NCI-H146 (cell line): ENCODE measurements around the gene PPDPF.

Experiments
- DNase-seq: peaks from one replicate; lab custom pipeline; 2025; lab: John Stamatoyannopoulos, UW

PPDPF gene, protein sequence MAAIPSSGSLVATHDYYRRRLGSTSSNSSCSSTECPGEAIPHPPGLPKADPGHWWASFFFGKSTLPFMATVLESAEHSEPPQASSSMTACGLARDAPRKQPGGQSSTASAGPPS

DNA sequence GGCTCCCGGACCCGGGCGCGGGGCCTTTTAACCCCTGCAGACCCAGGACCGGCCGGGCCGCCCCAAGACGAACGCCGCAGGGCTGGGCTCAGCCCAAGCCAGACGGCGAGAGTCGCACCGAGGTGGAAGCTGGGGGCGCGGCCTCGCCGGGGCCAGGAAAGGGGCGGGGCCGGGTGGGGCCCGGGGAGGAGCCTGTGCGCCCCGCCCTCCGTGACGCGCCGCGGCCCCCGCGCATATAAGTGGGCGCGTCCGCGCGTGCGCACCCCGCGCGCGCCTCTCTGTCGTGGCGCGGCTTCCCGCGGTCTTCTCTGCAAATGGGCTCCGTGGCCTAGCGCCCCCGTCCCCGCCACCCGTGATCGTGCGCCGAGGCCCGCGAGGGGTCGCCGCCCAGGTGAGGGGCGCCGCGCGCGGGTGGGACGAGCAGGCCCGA lies at the start of gene PPDPF:
PPDPF (plus strand) TSS at position 262 of the 430 bp plus-strand sequence. CDS start 544 bp downstream, outside the sequence.
- peak; percentile 84 for DNase-seq

DNA sequence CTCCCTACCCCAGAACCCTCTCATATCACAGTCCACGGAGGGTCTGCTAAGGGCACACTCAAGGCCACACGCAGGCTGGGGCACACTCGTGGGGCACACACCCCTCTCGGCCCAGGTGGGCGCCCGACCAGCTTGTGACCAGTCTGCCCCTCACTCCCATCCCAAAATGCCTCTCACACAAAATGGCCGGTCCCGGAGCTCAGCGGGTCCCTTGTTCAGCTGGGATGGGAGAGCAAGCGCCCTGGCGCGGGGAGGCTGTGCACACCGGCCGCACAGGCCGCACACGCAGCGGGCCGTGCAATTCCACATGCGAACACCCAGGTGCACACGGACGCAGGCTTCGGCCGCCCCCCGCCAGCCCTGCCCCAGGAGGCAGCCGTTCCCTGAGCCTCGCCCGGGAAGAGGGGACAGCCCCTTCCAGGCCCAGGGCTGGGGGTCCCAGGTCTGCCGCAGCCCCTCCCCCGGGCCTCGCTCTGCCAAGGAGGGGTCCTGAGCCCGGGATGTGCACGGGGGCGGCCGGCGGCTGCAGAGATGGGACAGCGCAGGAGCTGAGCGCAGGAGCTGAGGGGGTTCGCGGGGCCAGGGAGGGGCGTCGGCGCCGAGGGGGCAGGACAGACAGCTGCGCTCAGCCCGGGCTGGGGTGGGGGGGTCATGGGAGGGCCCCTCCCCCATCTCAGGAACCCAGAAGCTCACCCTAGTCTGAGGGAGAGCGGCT lies 49.4 kb upstream of the PPDPF start:
- no peak for DNase-seq

DNA sequence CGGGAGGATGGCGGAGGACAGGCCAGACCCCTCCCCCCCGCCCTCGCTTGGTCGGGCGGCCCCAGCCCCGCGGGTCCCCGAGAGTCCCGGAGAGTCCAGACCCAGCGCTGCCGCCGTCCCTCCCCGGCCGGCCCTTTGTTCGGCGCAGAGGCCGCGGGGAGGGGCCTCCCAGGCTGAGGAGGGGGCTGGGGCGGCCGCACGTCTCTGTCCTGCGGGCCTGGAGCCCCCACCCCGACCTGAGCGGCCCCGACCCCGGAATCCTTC lies 48.9 kb upstream of the PPDPF start:
- no peak for DNase-seq

DNA sequence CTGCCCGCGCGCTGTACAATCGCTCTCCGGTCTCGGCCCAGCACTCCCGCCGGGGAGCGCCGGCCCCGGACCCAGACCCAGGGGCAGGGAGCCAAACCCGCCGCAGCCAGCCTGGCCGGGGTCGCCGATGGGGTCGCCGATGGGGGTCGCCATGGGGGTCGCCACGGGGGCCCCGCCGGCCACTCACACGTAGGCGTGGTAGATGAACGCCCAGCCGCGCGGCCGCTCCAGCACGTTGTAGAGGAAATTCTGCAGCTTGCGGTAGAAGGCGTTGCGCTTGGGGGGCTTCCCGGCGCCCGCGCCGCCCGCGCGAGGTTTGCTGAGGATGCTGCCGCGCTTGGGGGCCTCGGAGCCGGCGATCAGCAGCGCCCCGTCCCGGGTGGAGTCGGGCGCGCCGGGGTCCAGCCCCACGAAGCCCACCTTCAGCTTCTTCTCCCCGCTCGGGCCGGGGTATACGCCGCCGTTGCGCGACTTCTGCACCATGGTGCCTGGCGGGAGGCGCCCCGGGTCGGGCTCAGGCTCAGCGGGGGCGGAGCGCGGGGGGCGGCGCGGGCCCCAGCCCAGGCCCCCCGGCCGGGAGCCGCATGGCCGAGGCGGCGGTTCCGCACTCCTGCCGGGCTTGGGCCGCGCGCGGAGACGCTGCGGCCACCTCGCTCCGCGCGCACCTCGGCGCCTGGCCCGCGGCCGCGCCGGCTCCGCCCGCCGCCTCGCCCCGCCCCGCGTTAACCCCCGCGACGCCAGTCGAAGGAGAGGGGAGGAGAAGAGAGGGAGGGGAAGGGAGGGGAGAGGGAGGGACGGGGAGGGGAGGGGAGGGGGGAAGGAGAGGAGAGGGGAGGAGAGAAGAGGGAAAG lies 48.4 kb upstream of the PPDPF start, which contains the start of gene KCNQ2:
KCNQ2 (minus strand) TSS at position 675 of the 851 bp plus-strand sequence; CDS start at position 483, 192 bp downstream.
- peak; percentile 27 for DNase-seq

DNA sequence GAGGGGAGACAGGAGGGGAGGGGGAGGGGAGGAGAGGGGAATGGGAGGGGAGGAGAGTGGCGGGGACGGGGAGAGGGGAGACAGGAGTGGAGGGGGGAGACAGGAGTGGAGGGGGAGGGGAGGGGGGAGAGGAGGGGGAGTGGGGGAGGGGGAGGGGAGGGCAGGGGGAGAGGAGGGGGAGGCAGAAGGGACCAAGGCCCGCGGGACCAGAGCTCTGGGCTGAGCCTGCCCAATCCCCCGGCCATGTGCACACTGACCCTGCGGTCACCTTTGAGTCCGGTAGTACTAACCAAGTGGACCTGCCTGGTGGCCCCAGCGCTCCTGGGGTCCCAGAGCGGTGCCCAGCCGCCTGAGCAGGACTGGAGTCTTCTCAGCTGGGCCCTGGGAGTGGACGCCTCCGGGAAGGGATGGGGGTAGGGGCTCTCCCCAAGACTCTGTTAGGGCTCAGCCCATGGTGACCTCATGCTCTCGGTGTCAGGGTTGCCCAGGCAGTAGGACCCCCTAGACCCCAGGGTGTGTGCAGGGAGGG lies 47.6 kb upstream of the PPDPF start:
- DNase-seq = no peak

DNA sequence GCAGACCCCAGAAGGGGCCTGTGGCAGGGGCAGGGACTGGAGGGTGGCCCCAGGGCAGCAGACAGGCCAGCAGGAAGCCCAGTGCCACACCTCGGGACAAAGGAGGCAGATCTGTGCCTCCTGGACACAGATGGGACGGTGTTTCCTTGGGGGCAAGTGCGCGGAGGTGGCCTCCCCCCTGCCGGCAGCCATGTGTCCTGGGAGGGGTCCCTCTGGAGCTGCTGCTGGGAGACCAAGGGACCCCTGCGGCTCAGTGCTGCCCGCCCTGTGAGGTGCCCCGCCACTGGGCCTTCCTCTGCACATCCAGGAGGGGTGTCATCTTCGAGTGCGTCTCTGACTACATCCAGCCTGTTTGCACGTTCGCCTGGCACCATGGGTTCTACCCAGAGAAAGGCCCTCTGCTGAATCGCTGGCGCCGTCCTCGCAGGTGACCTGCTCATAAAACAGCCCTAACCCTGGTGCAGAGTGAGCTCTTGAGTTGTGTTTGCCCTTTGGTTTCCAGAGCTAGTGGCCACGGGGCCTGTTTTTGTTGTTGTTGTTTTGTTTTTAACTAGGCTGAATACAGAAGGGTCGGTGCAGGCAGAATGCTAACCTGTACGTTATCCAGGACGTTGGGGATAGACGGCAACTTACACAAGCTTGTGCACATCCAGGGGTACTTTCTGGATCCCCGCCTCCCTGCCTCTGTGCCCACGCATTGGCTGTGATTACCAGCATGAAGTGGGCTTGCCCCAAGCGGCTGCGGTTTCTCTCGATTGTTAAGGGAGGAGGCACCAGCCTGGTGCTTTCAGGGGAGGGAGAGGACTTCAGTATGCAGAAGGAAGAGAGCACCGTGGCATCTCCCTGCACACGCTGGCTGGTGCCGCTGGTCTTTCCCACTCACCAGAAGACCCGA lies 46.8 kb upstream of the PPDPF start:
- DNase-seq = no peak

DNA sequence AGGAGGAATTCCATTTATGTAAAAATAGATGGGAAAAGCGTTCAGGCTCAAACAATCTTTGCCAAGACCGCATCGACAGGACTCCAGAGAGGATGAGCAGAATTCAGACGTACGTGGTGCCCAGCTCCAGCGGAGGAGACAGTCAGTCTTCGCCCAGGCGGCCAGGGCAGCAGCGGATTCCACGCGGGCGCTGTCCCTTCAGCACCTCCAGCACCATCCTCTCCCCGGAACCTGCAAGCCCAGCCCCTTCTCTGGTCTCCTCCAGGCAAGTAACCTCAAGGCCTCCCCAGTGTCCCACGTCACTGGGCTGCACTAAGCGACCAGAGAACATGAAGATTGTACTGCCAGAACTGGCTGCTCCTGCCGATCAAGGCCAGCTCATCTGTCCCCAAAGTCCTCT lies 45.4 kb upstream of the PPDPF start:
- DNase-seq = no peak

DNA sequence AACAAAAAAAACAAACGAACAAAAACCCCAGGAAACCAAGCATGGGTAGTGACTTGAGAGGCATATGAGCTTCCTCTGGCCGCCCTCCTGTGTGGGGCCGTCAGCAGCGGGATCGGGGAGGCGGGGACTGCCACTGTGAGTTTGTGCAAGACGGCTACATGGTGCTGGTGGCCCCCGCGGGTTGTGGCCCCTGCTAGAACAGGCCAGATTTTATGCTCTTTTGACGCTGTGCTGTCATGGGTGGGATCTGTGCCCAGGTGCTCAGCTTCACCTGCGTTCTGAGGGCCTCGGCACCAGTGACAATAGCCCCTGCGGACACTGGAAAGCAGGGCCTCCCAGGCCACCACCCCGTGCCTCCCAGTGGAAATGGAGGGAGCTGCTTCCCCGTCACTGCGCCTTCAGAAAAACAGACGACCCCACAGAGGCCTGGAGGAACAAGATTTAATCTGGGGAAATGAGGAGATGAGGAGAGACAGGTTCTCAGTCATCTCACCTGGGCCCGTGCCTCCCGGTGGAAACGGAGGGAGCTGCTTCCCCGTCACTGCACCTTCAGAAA lies 43.4 kb upstream of the PPDPF start:
- no peak for DNase-seq

DNA sequence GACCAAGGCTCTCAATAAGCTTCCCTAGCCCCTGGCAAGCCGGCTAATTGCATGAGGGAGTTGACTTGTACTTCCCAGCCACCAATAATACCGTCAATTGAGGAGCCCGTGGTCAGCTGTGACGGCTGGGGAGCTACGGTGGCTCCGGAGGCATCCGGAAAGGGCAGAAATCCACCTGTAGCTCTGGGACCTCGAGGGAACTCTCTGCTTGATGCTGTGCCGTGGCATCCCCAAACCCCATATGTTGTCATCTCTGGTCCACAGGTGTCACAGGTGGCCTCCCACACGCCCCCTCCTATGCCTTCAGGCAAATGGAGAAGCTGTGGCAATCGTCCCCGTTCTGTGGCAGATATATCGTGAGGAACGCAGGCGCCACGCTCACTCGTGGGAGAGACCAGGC lies 42.6 kb upstream of the PPDPF start:
- no peak for DNase-seq

DNA sequence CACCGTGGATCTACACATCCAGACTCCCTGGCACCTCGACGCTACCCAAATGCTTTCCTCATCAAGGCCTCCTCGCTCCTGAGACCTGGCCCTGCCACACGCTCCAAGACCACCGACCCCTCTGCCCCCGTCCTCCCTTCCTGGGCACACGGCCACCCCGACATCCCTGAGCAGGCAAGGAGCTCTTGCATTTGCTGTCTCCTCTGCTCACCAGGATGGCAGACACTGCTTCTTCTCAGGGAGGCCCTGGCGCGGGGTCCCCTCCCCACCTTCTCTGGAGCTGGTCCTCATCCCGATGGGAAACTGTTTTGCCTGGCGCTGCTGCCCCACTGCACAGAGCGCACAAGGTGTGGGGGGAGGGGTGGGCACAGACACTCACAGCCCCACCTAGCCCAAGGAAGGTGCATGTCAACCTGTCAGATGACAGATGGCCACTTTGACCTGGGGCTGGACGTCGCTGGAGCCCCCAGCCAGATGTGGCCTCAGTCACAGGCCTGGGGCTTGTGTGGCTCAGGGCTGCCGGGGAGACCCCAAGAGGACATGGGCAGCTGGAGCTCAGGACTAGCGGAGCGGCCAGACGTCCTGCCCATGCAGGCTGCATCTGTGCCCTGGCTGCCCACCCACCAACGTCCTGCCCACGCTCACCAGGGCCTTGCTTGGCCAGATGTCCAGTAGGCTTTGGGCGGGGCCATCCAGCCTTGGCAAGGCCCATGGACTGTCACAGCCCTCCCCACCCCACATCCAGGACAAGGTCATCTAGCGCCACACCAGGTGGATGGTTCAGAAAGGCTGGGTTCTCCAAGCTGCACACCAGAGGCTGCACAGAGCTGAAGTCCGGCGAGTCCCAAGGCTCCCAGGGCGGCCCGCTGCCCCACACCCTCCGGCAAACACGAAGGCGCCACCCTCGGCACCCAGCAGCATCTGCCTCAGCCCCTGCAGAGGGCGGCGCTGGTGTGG lies 41.9 kb upstream of the PPDPF start:
- no peak for DNase-seq

DNA sequence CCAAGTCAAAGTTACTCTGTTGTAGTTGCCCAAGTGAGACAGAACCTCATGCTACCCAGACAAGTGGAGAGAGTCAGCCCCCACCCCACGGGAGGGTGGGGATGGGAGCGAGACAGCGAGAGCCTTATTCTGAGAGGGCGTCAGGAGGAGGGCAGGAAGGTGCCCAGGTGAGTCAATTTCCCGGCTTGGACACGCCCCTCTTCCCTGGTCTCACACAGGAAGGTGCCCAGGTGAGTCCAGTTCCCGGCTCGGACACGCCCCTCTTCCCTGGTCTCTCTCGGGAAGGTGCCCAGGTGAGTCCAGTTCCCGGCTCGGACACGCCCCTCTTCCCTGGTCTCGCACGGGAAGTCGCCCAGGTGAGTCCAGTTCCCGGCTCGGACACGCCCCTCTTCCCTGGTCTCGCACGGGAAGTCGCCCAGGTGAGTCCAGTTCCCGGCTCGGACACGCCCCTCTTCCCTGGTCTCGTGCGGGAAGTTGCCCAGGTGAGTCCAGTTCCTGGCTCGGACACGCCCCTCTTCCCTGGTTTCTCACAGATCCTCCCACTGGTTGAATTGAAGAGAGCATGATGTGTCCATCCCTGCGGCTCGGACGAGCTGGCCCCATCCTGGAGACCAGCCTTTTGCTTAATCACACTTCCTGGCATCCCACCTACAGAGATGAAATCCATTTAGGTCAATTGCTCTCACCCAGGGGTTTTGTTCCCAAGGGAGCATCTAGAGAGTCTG lies 40.7 kb upstream of the PPDPF start:
- DNase-seq = peak; percentile 60

DNA sequence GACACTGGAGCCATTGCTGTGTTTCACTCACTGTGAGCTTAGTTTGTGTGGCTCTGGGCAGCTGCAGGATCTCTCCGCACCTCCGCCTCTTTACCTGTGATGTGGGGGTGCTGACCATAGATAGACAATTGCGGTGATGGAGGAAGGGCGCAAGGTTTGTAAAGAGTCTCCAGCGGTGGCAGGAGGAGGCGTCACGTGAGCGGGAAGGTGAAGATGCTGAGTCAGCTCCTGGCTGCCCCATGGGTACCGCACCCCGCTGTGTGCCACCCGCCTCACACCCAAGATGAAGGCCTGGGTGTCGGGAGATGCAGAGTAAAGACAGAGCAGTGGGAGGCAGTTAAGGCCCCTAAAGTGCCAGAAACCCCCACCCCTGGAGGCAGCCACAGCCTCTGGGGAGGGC lies 39.1 kb upstream of the PPDPF start:
- no peak for DNase-seq

DNA sequence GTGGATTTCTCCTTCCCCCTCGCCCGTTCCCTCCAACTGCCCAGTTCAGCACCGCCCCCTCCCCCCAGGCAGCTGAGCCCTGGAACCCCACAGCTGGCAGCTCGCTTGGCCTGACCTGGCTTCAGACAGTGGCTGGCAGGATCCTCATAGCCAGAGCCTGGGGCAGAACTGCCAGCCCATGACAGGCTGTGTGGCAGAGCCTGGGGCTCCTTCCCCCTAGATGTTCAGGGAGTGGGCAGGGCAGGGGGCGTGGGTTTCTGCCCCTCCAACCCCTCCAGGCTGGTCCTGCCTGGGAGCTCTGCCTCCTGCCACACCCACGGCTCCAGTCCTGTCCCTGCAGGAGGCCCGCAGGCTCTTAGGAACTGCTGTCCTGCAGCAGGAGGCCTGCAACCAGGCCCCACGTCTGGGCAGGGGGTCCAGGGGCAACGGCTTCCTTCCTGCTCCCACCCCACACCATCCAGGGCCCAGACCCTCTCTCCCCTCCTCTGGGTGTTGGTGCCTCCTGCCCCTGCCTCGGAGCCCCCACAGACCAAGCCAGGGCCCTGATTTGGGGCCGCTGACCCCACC lies 38.5 kb upstream of the PPDPF start:
- no peak for DNase-seq

DNA sequence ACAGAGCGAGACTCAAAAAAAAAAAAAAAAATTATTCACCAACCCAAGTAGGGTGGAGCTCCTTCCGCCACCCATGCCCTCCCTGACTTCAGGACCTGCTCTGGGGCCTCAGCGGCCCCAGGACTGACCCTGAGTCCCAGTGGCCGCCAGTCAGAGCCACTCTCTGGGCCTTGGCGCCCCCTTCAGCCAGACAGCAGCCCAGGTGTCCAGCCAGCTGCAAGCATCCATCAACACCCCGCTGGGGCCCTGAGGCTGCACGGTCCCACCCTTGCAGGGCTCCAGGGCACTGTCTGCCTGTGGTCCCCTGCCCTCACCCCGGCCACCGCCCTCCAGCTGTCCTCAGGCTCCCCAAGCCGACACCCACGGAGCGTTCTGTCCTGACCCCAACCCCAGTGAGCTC lies 36.7 kb upstream of the PPDPF start:
- peak; percentile 83 for DNase-seq

DNA sequence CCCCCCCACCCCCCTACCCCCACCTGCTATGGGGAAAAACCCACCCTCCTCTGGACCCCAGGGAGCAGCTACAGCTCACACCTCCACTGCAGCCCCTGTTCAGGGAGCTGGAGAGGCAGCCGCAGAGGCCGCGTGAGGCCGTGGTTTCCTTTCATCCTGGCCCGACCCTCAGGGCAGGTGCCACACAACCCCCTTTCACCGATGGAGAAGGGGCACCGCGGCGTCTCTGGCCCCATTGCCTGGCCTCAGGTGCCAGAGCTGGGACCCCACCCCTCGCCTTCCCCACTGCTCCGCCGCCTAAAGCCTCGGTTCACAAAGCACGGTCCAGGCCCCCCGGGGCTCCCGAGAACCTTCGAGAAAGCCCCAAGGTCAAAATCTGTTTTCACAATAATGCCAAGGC lies 36.3 kb upstream of the PPDPF start:
- DNase-seq = peak; percentile 59

DNA sequence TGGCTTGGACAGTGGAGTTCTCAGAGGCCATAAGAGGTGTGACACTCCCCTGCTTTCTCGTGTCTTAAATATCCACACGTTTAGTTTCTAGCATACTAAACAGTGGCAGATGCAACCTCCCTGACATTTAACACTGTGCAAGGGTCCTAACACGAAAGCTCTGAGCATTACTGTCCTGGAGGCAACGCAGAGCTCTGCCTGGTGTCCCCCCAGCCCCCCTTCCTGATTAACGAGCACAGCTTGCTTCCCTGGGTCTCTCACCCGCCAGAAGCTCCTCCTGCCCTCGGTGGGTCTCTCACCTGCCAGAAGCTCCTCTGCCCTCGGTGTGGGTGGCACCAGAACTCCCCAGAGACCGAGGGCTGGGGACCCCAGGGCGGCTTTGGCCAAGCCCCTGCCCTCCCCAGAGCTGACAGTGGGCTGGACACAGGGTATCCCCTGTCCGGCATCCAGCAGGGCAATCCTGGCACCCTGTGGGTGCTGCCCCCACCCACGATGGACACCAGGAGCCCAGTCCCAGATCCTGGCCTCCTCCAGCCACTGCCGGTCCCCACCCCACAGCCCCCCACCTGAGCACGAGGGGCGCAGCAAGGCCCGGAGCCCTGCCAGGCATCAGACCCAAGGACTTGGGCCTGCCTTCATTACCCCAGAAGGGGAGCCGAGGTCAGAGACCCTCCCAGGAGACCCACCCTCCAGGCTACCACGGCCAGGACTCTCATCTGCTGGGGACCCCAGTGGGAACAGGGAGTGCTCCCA lies 35.7 kb upstream of the PPDPF start:
- no peak for DNase-seq

DNA sequence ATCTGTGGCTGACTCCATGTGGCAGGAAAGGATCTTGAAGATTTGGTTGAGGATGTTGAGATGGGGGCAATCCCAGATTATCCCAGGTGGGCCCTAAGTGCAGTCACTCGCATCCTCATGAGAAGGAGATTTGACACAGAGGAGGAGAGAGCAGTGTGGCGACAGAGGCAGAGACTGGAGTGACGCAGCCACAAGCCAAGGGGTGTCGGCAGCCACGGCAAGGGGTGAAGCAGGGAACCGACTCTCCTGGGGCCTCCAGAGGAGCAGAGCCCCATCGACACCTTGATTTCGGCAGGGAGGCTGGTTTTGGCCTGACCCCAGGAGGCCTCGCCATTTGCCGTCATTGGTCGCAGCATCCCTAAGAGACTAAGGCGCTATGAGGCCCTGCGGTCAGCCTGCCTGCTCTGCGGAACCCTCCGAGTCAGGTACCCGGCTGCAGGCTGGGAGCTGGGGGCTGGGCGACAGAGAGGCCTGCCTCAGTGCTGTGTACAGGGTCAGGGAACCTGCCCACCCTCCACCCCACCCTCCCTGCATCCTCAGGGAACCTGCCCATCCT lies 34.2 kb upstream of the PPDPF start:
- DNase-seq = peak; percentile 24

DNA sequence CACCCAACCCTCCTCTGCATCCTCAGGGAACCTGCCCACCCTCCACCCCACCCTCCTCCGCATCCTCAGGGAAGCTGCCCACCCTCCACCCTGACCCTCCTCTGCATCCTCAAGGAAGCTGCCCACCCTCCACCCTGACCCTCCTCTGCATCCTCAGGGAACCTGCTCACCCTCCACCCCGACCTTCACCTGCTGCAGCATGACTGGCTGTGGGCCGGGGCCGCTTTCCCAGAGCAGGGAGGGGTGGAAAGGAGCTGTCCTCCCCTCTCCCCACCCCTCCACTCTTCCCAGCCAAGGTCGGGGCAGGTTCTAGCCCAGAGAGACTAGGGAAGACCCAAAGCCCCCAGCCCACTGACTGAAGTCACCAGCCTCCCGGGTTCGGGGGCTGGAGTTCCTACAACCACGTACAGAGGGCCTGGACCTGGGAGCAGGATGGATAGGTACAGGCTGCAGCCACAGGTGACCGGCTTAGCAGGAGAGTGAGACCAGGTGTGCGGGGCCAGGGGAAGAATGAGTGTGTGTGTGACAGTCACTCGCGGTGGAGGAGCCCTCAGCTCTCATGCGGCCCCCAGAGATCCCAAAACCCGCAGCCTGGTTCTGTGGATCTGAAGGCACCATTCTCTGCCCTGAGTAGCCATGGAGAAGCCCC lies 33.3 kb upstream of the PPDPF start:
- no peak for DNase-seq
